NB4 (cell line): ENCODE results near the gene NPIPB6.

Source experiments
- DNase-seq: peaks from one replicate; pipeline ENCODE4 v3.0.0; 2010; ENCODE audit warnings: low read depth
- H3K4me3 ChIP-seq: one replicate; pipeline ENCODE4 v1.5.1; 2011; ENCODE audit warnings: mild to moderate bottlenecking, low read depth, low read length, moderate library complexity
- MYC ChIP-seq: IDR thresholded peaks from 2 replicates; pipeline ENCODE4 v1.6.1; 2011; ENCODE audit warnings: low read depth, low read length
- POLR2A ChIP-seq: IDR thresholded peaks from 2 replicates; pipeline ENCODE4 v1.6.1; 2011; ENCODE audit warnings: mild to moderate bottlenecking; ENCODE audit not compliant: insufficient read length; ENCODE audit errors: extremely low read depth
- TF ChIP-seq, protein P1 (sequence below): IDR thresholded peaks from one replicate; pipeline ENCODE4 v1.5.1; 2012; ENCODE audit warnings: low read depth, low read length
- TF ChIP-seq, protein P2 (sequence below): IDR thresholded peaks from 2 replicates; pipeline ENCODE4 v1.6.1; 2011; ENCODE audit warnings: low read depth, low read length

Gene NPIPB6

DNA sequence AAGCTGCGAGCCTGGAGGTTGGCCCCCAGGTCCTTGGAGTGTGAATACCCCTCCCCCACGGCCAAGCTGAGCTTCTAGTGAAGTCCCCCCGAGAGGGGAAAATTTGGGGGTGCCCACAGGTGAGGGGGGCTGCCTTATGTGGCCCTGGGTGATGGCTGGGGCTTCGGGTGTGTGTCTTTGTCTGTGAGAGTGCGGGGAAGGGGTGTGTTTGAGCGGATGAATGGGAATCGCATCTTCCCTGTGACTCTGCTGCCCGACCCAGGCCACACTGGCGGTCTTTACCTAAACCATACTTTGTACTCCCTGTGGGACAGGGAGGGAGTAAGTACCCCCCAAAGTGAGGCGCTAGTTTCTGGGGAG, 69.7 kb downstream of the NPIPB6 start:
- no peak overlapping the region for H3K4me3 ChIP-seq
- TF ChIP-seq, protein P1, sequence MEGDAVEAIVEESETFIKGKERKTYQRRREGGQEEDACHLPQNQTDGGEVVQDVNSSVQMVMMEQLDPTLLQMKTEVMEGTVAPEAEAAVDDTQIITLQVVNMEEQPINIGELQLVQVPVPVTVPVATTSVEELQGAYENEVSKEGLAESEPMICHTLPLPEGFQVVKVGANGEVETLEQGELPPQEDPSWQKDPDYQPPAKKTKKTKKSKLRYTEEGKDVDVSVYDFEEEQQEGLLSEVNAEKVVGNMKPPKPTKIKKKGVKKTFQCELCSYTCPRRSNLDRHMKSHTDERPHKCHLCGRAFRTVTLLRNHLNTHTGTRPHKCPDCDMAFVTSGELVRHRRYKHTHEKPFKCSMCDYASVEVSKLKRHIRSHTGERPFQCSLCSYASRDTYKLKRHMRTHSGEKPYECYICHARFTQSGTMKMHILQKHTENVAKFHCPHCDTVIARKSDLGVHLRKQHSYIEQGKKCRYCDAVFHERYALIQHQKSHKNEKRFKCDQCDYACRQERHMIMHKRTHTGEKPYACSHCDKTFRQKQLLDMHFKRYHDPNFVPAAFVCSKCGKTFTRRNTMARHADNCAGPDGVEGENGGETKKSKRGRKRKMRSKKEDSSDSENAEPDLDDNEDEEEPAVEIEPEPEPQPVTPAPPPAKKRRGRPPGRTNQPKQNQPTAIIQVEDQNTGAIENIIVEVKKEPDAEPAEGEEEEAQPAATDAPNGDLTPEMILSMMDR = no peak
- no peak for TF ChIP-seq MYC
- TF ChIP-seq, protein P2, sequence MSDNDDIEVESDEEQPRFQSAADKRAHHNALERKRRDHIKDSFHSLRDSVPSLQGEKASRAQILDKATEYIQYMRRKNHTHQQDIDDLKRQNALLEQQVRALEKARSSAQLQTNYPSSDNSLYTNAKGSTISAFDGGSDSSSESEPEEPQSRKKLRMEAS = no peak
- no peak for TF ChIP-seq POLR2A
- DNase-seq = no peak

DNA sequence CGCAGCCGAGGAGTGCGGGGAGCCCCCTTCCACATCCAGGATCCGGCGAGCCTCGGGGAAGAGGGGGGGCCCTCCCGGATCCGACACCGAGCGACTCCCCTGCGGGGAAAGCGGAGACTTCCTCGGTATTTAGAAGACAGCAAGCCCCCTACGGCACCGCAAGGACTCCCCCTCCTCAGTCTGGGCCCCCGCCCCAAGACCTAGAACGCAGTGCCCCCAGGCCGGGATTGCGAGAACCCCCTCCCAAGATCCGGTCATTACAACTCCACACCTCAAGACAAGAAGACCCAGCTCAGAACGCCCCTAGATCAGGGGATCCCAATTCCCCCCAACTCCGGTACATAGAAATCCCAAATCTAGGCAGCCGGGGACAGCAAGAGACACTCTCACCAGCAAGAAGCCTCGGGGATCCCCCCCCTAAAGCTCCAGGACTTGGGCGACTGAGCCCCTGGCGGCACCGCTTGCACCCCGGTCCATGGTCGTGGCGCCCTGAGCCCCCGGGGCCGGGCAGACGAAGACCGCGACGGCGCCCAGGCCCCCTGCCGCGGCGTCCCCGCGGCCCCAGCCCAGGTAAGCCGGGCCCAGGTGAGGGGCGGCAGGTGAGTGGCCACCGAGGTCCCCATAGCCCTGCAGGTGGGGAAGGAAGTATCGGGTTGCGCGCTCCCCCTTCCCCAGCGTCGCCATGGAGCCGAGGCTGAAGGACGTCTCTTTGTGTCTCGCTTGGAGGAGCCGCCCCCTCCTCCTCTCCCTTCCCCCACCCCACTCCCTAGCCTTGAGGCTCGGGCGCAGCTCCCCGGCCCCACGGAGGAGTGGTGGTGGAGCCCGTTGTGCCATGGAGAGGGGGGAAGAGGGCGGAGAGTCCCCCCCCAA, 70.3 kb downstream of the NPIPB6 start:
- TF ChIP-seq POLR2A = no peak
- no peak overlapping the region for H3K4me3 ChIP-seq
- no peak for DNase-seq
